Endothelial cell of umbilical vein (primary cell): ENCODE results near the gene BLOC1S4. TPM values are rescaled to one million over a fixed set of nuclear protein-coding genes. Genes with fewer than 3 reads are reported as not detected.

Experiments
- BruUV-seq: library from RNA; stranded (reverse); fragments of 400-500 nt; replicated peaks from 2 replicates; lab custom pipeline; 2021; lab: Mats Ljungman, UMichigan
- CTCF ChIA-PET: fragments of 300-600, 350-600 bp; sonication (Branson Sonifier 250); formaldehyde crosslinking; loops from one replicate; lab custom pipeline; 2021; ENCODE audit warnings: antibody characterized with exemption, inconsistent platforms; lab: Charles Lee
- POLR2A ChIA-PET: fragments of 300-600, 350-600 bp; sonication (Branson Sonifier 250); formaldehyde crosslinking; loops from one replicate; lab custom pipeline; 2021; ENCODE audit warnings: antibody characterized with exemption, inconsistent platforms; lab: Charles Lee
- DNase-seq: peaks from one replicate; pipeline ENCODE4 v3.0.0-alpha.2; 2011; ENCODE audit warnings: low read depth, low spot score
- FAIRE-seq: peaks from 2 replicates; lab custom pipeline; 2011; peaks lifted over from hg19 to GRCh38; lab: Jason Lieb, UNC
- H2AFZ ChIP-seq: 2 replicates; pipeline ENCODE4 v1.6.0; 2012; ENCODE audit warnings: low read depth, low read length, control low read depth, inconsistent platforms
- H3K27ac ChIP-seq: 2 replicates; pipeline ENCODE4 v1.5.1; 2011; ENCODE audit warnings: low read depth, mild to moderate bottlenecking, control low read depth, low read length, moderate library complexity; ENCODE audit not compliant: insufficient read depth
- H3K27me3 ChIP-seq, 2 experiments: 2 replicates each; pipeline versions ENCODE4 v1.6.0 to v1.6.1; 2011; ENCODE audit warnings: low read length in 2 of 2, mixed read lengths in 1 of 2; ENCODE audit not compliant: control insufficient read depth in 2 of 2, insufficient read depth in 2 of 2
- H3K36me3 ChIP-seq, 2 experiments: 2 replicates in 1 of 2; 3 replicates in 1 of 2; pipeline ENCODE4 v1.5.1; 2011; ENCODE audit warnings: low read length in 2 of 2, mild to moderate bottlenecking in 1 of 2, moderate library complexity in 1 of 2; ENCODE audit not compliant: control insufficient read depth in 2 of 2, insufficient read depth in 2 of 2; ENCODE audit errors: extremely low read depth in 1 of 2
- H3K4me1 ChIP-seq: 3 replicates; pipeline ENCODE4 v1.5.1; 2011; ENCODE audit warnings: mild to moderate bottlenecking, low read length; ENCODE audit not compliant: control insufficient read depth, insufficient read depth; ENCODE audit errors: extremely low read depth
- H3K4me2 ChIP-seq: 2 replicates; pipeline ENCODE4 v1.6.1; 2011; ENCODE audit warnings: low read length, control low read depth, mixed read lengths; ENCODE audit not compliant: insufficient read depth
- H3K4me3 ChIP-seq, 3 experiments: fragments of 200-600 bp in 1 of 3; sonication (generic), shearing (Covaris generic) in 1 of 3; replicated peaks in 1 of 3; 2 replicates each; pipeline ENCODE4 v1.5.1; 2011 to 2016; ENCODE audit warnings: control low read depth in 3 of 3, low read length in 3 of 3, mild to moderate bottlenecking in 2 of 3, inconsistent platforms in 1 of 3, low read depth in 1 of 3, moderate library complexity in 1 of 3; ENCODE audit not compliant: insufficient read depth in 1 of 3
- H3K79me2 ChIP-seq: 2 replicates; pipeline ENCODE4 v1.6.0; 2012; ENCODE audit warnings: low read length, inconsistent platforms; ENCODE audit not compliant: control insufficient read depth, insufficient read depth
- H3K9ac ChIP-seq: replicated peaks from 2 replicates; pipeline ENCODE3; 2011; ENCODE audit warnings: low read length, control low read depth; ENCODE audit not compliant: insufficient read depth; ENCODE audit errors: extremely low read depth
- H3K9me1 ChIP-seq: replicated peaks from 3 replicates; pipeline ENCODE4 v1.6.0; 2011; ENCODE audit warnings: mild to moderate bottlenecking, low read length; ENCODE audit not compliant: control insufficient read depth, insufficient read depth; ENCODE audit errors: extremely low read depth
- H3K9me3 ChIP-seq: replicated peaks from 2 replicates; pipeline ENCODE4 v1.5.1; 2012; ENCODE audit warnings: low read length, inconsistent platforms; ENCODE audit not compliant: control insufficient read depth, insufficient read depth
- H4K20me1 ChIP-seq: replicated peaks from 2 replicates; pipeline ENCODE3; 2011; ENCODE audit warnings: mild to moderate bottlenecking, low read length; ENCODE audit not compliant: control insufficient read depth, insufficient read depth; ENCODE audit errors: extremely low read depth
- EZH2 ChIP-seq: IDR thresholded peaks from 2 replicates; pipeline ENCODE4 v1.6.1; 2012; ENCODE audit warnings: borderline replicate concordance, low read depth, mild to moderate bottlenecking, moderate library complexity, low read length, inconsistent platforms; ENCODE audit not compliant: severe bottlenecking
- FOS ChIP-seq: IDR thresholded peaks from 2 replicates; pipeline ENCODE4 v1.6.1; 2011; ENCODE audit warnings: mild to moderate bottlenecking, low read length, moderate library complexity, borderline replicate concordance; ENCODE audit not compliant: insufficient read depth
- GATA2 ChIP-seq: IDR thresholded peaks from 2 replicates; pipeline ENCODE4 v1.7.0; 2011; ENCODE audit warnings: low read depth, mild to moderate bottlenecking, moderate library complexity, mixed read lengths, low read length; ENCODE audit not compliant: insufficient read length, insufficient read depth
- JUN ChIP-seq: IDR thresholded peaks from 2 replicates; pipeline ENCODE4 v1.6.1; 2011; ENCODE audit warnings: borderline replicate concordance, low read depth; ENCODE audit not compliant: insufficient read length, insufficient read depth
- MYC ChIP-seq: IDR thresholded peaks from one replicate; pipeline ENCODE4 v1.6.1; 2011; ENCODE audit warnings: mild to moderate bottlenecking, low read depth, low read length
- POLR2A ChIP-seq: IDR thresholded peaks from 2 replicates; pipeline ENCODE4 v1.6.1; 2012; ENCODE audit warnings: low read depth, mild to moderate bottlenecking, control low read depth, low read length
- POLR2AphosphoS5 ChIP-seq: IDR thresholded peaks from 2 replicates; pipeline ENCODE4 v1.6.1; 2012; ENCODE audit warnings: low read depth, mild to moderate bottlenecking, control low read depth, low read length, moderate library complexity; ENCODE audit not compliant: insufficient read depth
- dilution Hi-C: fragments of 300-500 bp; cut with MboI; formaldehyde crosslinking; loops from one replicate; pipeline ENCODE4 v1.15.0; 2019; ENCODE audit warnings: low sequenced_read_pairs; ENCODE audit not compliant: extremely low pct_ligation_motif_present
- intact Hi-C: fragments of 100-400 bp; cut with micrococcal nuclease; formaldehyde crosslinking; loops from one replicate; pipeline ENCODE4 v1.10.0; 2022
- polyA plus RNA-seq, 4 experiments: library from polyadenylated mRNA; depleted of rRNA in 3 of 4; stranded (reverse) in 3 of 4; unstranded in 1 of 4; fragments of >200 nt; gene quantifications; 2 replicates each; pipeline versions ENCODE4 v1.2.1 to v1.2.3, GENCODE V29; 2011 to 2012; ENCODE audit warnings: missing spikeins in 1 of 4
- total RNA-seq: library from RNA; stranded (reverse); gene quantifications from 2 replicates; pipeline ENCODE4 v1.2.3, GENCODE V29; 2021
- TF ChIP-seq, protein P1 (sequence below), 2 donors: IDR thresholded peaks; 1 replicate in 1 of 2; 2 replicates in 1 of 2; pipeline ENCODE4 v1.5.1; 2011; ENCODE audit warnings: low read length in 2 of 2, mild to moderate bottlenecking in 2 of 2, moderate library complexity in 2 of 2, control low read depth in 1 of 2, inconsistent platforms in 1 of 2, low read depth in 1 of 2; ENCODE audit not compliant: insufficient read depth in 1 of 2; ENCODE audit errors: extremely low read depth in 1 of 2
- TF ChIP-seq, protein P2 (sequence below): IDR thresholded peaks from 2 replicates; pipeline ENCODE4 v1.6.1; 2011; ENCODE audit not compliant: insufficient read depth, insufficient read length

BLOC1S4 gene
- total and polyA plus RNA-seq, 2 donors (not counting 3 experiments of a cell fraction or from before 2014, with no cell fraction given): 12.7 to 16.9 TPM

DNA sequence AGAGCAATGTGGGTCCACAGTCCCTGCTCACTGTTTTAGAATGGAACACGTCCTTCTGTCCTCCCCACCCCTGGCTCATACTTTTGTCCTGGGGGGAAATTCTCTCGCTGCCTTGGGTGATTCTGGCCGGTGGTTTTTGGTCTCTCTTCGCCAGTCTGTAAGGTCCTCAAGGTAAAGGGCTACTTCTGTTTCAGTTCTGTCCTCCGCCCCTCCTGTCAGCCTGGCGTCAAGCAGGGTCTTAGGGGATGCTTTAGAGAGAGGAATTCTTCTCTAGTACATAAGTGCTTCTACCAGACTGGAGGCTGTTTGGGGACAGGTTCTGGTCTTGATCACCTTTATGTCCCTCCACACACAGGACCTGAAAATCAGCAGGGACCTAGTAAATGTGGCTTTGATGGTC lies 5.7 kb upstream of the BLOC1S4 start:
- peaks cover 13% of the 10 kb centered on the region for H3K4me1 ChIP-seq
- peaks cover 40% of the 10 kb centered on the region for H3K79me2 ChIP-seq
- H4K20me1 ChIP-seq: no peaks in the 10 kb centered on the region
- dilution Hi-C loops: no loop called here
- TF ChIP-seq EZH2: no peak
- TF ChIP-seq POLR2AphosphoS5: no peak
- TF ChIP-seq, protein P1, sequence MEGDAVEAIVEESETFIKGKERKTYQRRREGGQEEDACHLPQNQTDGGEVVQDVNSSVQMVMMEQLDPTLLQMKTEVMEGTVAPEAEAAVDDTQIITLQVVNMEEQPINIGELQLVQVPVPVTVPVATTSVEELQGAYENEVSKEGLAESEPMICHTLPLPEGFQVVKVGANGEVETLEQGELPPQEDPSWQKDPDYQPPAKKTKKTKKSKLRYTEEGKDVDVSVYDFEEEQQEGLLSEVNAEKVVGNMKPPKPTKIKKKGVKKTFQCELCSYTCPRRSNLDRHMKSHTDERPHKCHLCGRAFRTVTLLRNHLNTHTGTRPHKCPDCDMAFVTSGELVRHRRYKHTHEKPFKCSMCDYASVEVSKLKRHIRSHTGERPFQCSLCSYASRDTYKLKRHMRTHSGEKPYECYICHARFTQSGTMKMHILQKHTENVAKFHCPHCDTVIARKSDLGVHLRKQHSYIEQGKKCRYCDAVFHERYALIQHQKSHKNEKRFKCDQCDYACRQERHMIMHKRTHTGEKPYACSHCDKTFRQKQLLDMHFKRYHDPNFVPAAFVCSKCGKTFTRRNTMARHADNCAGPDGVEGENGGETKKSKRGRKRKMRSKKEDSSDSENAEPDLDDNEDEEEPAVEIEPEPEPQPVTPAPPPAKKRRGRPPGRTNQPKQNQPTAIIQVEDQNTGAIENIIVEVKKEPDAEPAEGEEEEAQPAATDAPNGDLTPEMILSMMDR (IDR thresholded peaks at IDR 0.05; ENCODE audit: extremely low read depth in 1 of 2, insufficient read depth in 1 of 2, low read depth in 1 of 2, low read length in 2 of 2): no peak
- no peak for TF ChIP-seq MYC
- TF ChIP-seq JUN: no peak
- TF ChIP-seq, protein P2, sequence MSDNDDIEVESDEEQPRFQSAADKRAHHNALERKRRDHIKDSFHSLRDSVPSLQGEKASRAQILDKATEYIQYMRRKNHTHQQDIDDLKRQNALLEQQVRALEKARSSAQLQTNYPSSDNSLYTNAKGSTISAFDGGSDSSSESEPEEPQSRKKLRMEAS: no peak
- TF ChIP-seq FOS: no peak
- no peak for TF ChIP-seq GATA2
- no peak for TF ChIP-seq POLR2A
- peaks cover 4 to 7% of the 10 kb centered on the region in 2 experiments for H3K27me3 ChIP-seq
- no peak overlapping the region for H3K27ac ChIP-seq
- ChIA-PET POLR2A (interaction anchor here (1.5 kb wide), 1 partner anchor 70 kb away, joined by 4 read pairs; the partner anchor contains the start of gene MRFAP1), CTCF (interaction anchor here (1.0 to 1.5 kb wide), 6 partner anchors 9 to 459 kb away, joined by 3 to 5 read pairs (median 3); no protein-coding TSS in a partner anchor)
- H3K9me1 ChIP-seq: no peaks in the 10 kb centered on the region
- no peaks in the 10 kb centered on the region for H3K9me3 ChIP-seq
- intact Hi-C loops: no loop called here
- H3K4me2 ChIP-seq: peak overlapping the region; percentile 86
- peak overlapping the region; percentile 63 to 81 (median 71) for H3K4me3 ChIP-seq
- H2AFZ ChIP-seq: peak overlapping the region; percentile 89
- no TSS peak for BruUV-seq
- FAIRE-seq (peak; percentile 8), DNase-seq (peak; percentile 9)
- no peaks in the 10 kb centered on the region for H3K36me3 ChIP-seq
- peak overlapping the region; percentile 83 for H3K9ac ChIP-seq
